ENCODE data around the gene ADGRE3.
A peak's percentile ranks its signal among the peaks of the same experiment; 100 is the strongest.
"Not testable (repeated sequence)": the region's sequence is repeated elsewhere in the genome, so short reads cannot be mapped to it uniquely, and the experiment has no call there.

ADGRE3 gene

DNA sequence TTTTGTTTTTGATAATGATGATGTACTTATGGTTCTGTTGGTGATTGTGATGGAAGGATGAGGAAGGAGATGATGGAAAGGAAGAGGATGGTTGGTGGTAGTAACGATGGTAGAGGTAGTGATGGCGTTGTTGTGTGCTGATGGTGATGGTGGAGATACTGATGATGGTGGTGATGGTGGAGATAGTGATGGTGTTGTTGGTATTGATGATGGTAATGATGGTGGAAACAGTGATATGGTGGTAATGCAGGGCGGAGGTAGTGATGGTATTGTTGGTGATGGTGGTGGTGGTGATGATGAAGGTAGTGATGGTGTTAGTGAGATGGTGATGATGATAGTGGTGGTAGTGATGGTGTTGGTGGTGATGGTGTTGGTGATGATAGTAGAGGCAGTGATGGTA, 79.1 kb downstream of the ADGRE3 start:
- no peak for DNase-seq

DNA sequence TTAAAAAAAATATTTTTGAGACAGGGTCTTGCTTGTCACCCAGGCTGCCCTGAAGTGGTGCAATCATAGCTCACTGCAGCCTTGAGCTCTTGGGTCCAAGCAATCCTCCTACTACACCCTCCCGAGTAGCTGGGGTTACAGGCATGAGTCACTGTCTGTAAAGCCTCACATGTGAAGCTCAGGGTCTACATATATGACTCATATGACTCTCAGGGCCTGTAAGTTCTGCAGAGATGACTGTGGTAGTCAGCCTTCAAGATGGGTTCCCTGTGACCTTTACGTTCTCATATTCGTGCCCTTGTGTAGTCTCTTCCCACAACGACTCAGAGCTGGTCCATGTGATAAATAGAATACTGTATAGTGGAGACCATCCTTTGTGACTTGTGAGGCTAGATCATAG, 85.2 kb downstream of the ADGRE3 start:
- DNase-seq: not testable (repeated sequence)

DNA sequence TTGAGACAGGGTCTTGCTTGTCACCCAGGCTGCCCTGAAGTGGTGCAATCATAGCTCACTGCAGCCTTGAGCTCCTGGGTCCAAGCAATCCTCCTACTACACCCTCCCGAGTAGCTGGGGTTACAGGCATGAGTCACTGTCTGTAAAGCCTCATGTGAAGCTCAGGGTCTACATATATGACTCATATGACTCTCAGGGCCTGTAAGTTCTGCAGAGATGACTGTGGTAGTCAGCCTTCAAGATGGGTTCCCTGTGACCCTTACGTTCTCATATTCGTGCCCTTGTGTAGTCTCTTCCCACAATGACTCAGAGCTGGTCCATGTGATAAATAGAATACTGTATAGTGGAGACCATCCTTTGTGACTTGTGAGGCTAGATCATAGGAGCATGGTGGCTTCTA, 89.5 kb downstream of the ADGRE3 start:
- not testable (repeated sequence) for DNase-seq

- DNase-seq: not testable (repeated sequence)
Measured at GRCh38 chr19:14584372-14584771, 90.3 kb downstream of the ADGRE3 start.

- no peak for DNase-seq
Measured at GRCh38 chr19:14582894-14583340, 91.7 kb downstream of the ADGRE3 start, which contains the start of gene CLEC17A. TSS of gene CLEC17A (plus strand) at chr19:14583084. CDS start at chr19:14583161, 77 bp downstream.

DNA sequence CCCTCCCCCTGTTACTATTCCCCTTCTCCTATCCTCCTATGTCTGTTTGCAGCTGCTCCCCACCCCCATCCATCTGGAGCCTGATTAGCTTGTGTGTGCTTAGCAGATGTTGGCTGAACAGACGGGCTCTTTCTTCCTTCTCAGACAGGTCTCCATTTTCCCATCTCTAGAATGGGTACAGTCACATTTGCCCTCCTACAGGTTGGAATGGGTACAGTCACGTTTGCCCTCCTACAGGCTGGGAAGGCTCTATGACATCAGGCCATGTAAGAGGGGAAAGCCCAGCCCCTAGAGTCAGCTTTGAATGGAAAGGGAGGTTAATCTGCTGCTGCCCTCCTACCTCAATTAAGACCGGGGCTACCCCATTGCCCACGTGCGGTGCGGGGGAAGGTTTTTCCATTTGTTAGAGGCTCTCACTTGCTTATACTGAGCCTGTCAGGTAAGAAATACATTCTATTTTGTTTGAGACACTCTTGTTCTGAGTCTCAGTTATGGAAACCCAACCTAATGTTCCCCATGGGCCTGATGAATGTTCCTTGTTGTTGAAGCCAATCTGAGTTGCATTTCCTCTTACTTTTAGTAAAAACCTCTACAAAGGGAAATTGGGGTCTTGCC, 93.9 kb downstream of the ADGRE3 start:
- DNase-seq: no peak

DNA sequence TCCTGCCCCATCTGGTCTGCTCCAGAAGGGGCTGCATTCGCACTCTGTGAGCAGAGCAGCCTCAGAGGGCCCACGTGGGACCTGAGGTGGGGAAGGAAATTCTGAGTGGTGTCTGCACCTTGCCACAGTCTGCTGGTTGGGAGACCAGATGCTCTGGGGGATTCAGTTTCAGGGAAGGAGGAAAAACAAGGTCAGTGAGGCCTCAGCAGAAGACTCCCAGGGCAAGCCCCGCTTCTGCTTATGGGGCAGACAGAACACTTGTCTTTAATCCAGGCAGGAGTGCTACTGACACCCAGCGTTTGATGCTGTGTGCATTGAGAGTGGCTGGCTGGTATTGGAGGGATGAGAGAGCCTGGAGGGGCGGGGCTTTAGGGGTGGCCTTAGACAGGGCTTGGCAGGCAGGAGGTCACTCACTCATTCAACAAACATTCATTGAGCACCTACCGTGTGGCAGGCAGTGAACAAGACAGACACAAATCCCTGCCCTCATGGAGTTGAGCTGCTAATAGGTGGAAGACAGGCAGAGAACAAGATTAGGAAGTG, 96.7 kb downstream of the ADGRE3 start:
- DNase-seq: no peak

- no peak for DNase-seq
Measured at GRCh38 chr19:14577264-14577663, 97.4 kb downstream of the ADGRE3 start.

DNA sequence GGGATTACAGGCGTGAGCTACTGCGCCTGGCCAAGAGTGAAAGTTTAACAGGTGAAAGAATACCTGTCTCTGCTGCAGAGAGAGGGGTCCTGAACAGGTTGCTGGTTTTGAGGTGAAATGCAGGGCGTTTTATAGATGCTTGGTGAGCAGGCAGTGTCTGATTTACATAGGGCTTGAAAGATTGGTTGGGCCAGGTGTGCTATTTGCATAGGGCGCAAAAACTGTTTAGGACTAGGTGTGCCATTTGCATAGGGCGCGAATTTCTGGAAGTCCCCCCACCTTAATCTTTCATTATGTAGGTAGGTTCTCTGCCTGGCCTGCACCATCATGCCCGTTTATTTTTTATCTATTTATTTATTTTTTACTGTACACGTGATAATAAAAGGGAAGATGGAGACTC, 98.3 kb downstream of the ADGRE3 start:
- no peak for DNase-seq

GRCh38 chr19:14575428-14575980, 99.1 kb downstream of the ADGRE3 start:
- no peak for DNase-seq

DNA sequence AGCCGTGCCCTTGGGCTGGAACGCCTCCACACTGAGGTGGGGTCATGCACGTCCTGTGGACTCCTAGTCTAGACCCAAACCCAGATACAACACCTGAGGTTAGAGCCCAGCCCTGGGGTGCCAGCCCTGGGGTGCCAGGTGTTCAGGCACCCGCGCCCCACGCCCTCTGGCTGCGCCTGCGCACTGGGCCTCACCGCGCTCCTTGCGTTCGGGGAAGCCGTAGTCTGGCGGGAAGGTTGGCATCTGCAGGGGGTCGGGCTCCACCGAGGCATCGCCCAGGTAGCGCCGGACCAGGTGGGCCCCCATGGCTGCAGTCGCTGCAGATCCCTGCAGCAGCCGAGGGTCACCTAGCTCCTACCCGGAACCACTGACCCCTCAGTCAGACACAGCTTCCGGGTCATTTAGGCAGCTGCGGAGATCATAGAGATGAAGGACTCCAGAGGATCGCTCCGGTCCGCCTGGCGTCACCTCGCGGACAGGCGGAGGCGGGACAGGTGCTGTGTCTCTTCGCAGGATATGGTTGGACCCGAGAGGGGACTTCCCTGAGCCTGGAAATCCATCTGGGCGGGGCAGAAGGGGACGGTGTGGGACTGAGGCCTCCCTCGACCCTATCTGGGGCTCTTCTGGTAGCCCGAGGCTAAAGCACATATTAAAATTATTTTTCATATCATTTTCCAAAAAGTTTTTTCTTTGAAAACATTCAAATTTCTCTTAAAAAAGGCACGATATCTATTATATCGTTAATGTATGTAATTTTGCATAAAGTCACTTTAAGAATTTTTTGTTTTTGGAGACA, 102.8 kb downstream of the ADGRE3 start, which contains the start of gene NDUFB7:
Gene NDUFB7, minus strand, starts transcription at position 372 of the 796 bp plus-strand sequence. Its CDS starts 66 bp downstream, at position 306.
- peak; percentile 91 to 97 for DNase-seq

GRCh38 chr19:14570864-14571527, 103.6 kb downstream of the ADGRE3 start:
- DNase-seq: no peak

Measured in NCI-H446 (cell line).